HepG2 (cell line): Measurements from ENCODE around the gene CASP3. TPM values are rescaled to one million over a fixed set of nuclear protein-coding genes. Genes with fewer than 3 reads are reported as not detected.
"Not testable (repeated sequence)": the region's sequence is repeated elsewhere in the genome, so short reads cannot be mapped to it uniquely, and the experiment has no call there.

ENCODE experiments used
- ATAC-seq: fragments of 200-7000 bp; cut with Tn5 transposase; 3 replicates; pipeline ENCODE4 v1.9.1; 2020; ENCODE audit warnings: mild to moderate bottlenecking, moderate library complexity
- BruUV-seq: library from RNA; stranded (reverse); fragments of 400-500 nt; replicated peaks from 2 replicates; lab custom pipeline; 2021; lab: Mats Ljungman, UMichigan
- CTCF ChIA-PET: fragments of 300-600 bp; formaldehyde crosslinking; extraction: SDS; loops from one replicate; lab custom pipeline; 2021; ENCODE audit warnings: low total read pairs, inconsistent platforms, low intra/inter-chr PET ratio; lab: Yijun Ruan, JAX
- POLR2A ChIA-PET: fragments of 350-600 bp; sonication (Branson Sonifier 250); formaldehyde crosslinking; loops from one replicate; lab custom pipeline; 2020; ENCODE audit warnings: antibody characterized with exemption, inconsistent platforms; lab: Yijun Ruan, JAX
- DNase-seq: peaks from one replicate; pipeline ENCODE4 v3.0.0-alpha.2; 2015; ENCODE audit warnings: low spot score
- FAIRE-seq: peaks from 3 replicates; lab custom pipeline; 2011; peaks lifted over from hg19 to GRCh38; lab: Jason Lieb, UNC
- H2AFZ ChIP-seq: one replicate; pipeline ENCODE4 v1.6.1; 2011; ENCODE audit warnings: low read length, inconsistent platforms
- H3K27ac ChIP-seq: fragments of 300-600 bp; 3 replicates; pipeline ENCODE4 v1.8.0; 2011; ENCODE audit warnings: mixed run types, mild to moderate bottlenecking, mixed read lengths, low read length, inconsistent platforms; ENCODE audit not compliant: insufficient read depth; ENCODE audit errors: extremely low read length
- H3K27me3 ChIP-seq, 2 experiments: fragments of 200-600 bp in 1 of 2; 2 replicates in 1 of 2; 3 replicates in 1 of 2; pipeline versions ENCODE4 v1.6.0 to v1.8.0; 2011; ENCODE audit warnings: low read length in 2 of 2, mild to moderate bottlenecking in 2 of 2, moderate library complexity in 2 of 2, inconsistent platforms in 1 of 2; ENCODE audit not compliant: insufficient read depth in 2 of 2, control insufficient read depth in 1 of 2
- H3K36me3 ChIP-seq, 2 experiments: fragments of 200-600 bp in 1 of 2; replicated peaks in 1 of 2; 2 replicates in 1 of 2; 3 replicates in 1 of 2; pipeline versions ENCODE4 v1.5.1 to v1.8.0; 2011; ENCODE audit warnings: low read length in 2 of 2, inconsistent platforms in 1 of 2; ENCODE audit not compliant: insufficient read depth in 2 of 2, control insufficient read depth in 1 of 2
- H3K4me1 ChIP-seq: 2 replicates; pipeline ENCODE4 v1.5.1; 2012; ENCODE audit warnings: low read length, inconsistent platforms; ENCODE audit not compliant: insufficient read depth
- H3K4me2 ChIP-seq: 2 replicates; pipeline ENCODE4 v1.6.0; 2011; ENCODE audit warnings: low read depth, low read length, inconsistent platforms
- H3K4me3 ChIP-seq, 3 experiments: fragments of 200-600 bp in 1 of 3; sonication (generic), shearing (Covaris generic) in 1 of 3; replicated peaks in 1 of 3; 2 replicates each; pipeline ENCODE4 v1.5.1; 2011 to 2016; ENCODE audit warnings: low read length in 3 of 3, inconsistent platforms in 2 of 3, low read depth in 2 of 3, mild to moderate bottlenecking in 2 of 3, control low read depth in 1 of 3, mixed read lengths in 1 of 3; ENCODE audit not compliant: insufficient read depth in 1 of 3
- H3K79me2 ChIP-seq: one replicate; pipeline ENCODE4 v1.6.1; 2011; ENCODE audit warnings: low read length, inconsistent platforms; ENCODE audit not compliant: insufficient read depth
- H3K9ac ChIP-seq: 2 replicates; pipeline ENCODE4 v1.6.0; 2011; ENCODE audit warnings: mild to moderate bottlenecking, low read depth, low read length, inconsistent platforms; ENCODE audit not compliant: insufficient read depth
- H3K9me3 ChIP-seq: 2 replicates; pipeline ENCODE4 v1.5.1; 2012; ENCODE audit warnings: mild to moderate bottlenecking, low read length
- H4K20me1 ChIP-seq: 2 replicates; pipeline ENCODE4 v1.6.0; 2011; ENCODE audit warnings: inconsistent platforms, mild to moderate bottlenecking, low read length, moderate library complexity; ENCODE audit not compliant: insufficient read depth
- GATAD2A ChIP-seq: IDR thresholded peaks from 2 replicates; pipeline ENCODE4 v1.6.1; 2016
- MTF2 ChIP-seq: sonication (generic); formaldehyde crosslinking; IDR thresholded peaks from 2 replicates; pipeline ENCODE4 v1.5.0; 2020; ENCODE audit warnings: missing genetic modification reagents, borderline replicate concordance
- NFRKB ChIP-seq: fragments of 450-650 bp; IDR thresholded peaks from 2 replicates; pipeline ENCODE4 v1.6.1; 2017
- NRL ChIP-seq: sonication (generic); formaldehyde crosslinking; IDR thresholded peaks from 2 replicates; pipeline ENCODE4 v1.5.0; 2020; ENCODE audit warnings: missing genetic modification reagents, mild to moderate bottlenecking, moderate library complexity, borderline replicate concordance
- ZMYM3 ChIP-seq: sonication (generic); formaldehyde crosslinking; IDR thresholded peaks from 2 replicates; pipeline ENCODE4 v1.5.1; 2020; ENCODE audit warnings: mild to moderate bottlenecking, missing genetic modification reagents
- WGBS: methylation state at CpG from one replicate; pipeline ENCODE4 v1.1.6; 2017; ENCODE audit warnings: low lambda C conversion rate; 5-methylcytosine and 5-hydroxymethylcytosine counted together
- in situ Hi-C: cut with HindIII; loops from 2 replicates; pipeline ENCODE4 v1.10.0; 2017; ENCODE audit warnings: low pct_unique_long_range_greater_than_20kb; ENCODE audit not compliant: extremely low pct_ligation_motif_present
- intact Hi-C: fragments of 100-400 bp; cut with micrococcal nuclease; formaldehyde crosslinking; loops from one replicate; pipeline ENCODE4 v1.10.0; 2022; ENCODE audit not compliant: unreplicated experiment
- polyA plus RNA-seq, 8 experiments: library from polyadenylated mRNA; depleted of rRNA in 3 of 8; stranded (reverse) in 7 of 8; unstranded in 1 of 8; fragments of >200 nt; fragmentation: Illumina TruSeq in 4 of 8; extraction: Trizol in 4 of 8; gene quantifications; 2 replicates each; pipeline versions ENCODE4 v1.2.1 to v1.2.3, GENCODE V29; 2011 to 2016; ENCODE audit warnings: low read depth in 4 of 8, missing spikeins in 1 of 8, mixed read lengths in 1 of 8; ENCODE audit not compliant: insufficient read depth in 1 of 8
- total RNA-seq, 5 experiments: library from RNA; depleted of rRNA; stranded (reverse); fragments of >200 nt; fragmentation: Illumina TruSeq; extraction: Trizol; gene quantifications; 2 replicates each; pipeline ENCODE4 v1.2.3, GENCODE V29; 2016; ENCODE audit warnings: low read depth in 1 of 5
- TF ChIP-seq, protein P1 (sequence below): IDR thresholded peaks from 2 replicates; pipeline ENCODE4 v1.4.0; 2020; ENCODE audit warnings: mild to moderate bottlenecking, missing genetic modification reagents
- TF ChIP-seq, protein P2 (sequence below): sonication (generic); formaldehyde crosslinking; IDR thresholded peaks from 2 replicates; pipeline ENCODE4 v1.4.0; 2020; ENCODE audit warnings: mild to moderate bottlenecking, low read depth, missing genetic modification reagents

Gene CASP3
- total and polyA plus RNA-seq, 2 of the 13 experiments (the other 11 are each of a cell fraction or from before 2014, with no cell fraction given), result 26.0 to 77.8 TPM

DNA sequence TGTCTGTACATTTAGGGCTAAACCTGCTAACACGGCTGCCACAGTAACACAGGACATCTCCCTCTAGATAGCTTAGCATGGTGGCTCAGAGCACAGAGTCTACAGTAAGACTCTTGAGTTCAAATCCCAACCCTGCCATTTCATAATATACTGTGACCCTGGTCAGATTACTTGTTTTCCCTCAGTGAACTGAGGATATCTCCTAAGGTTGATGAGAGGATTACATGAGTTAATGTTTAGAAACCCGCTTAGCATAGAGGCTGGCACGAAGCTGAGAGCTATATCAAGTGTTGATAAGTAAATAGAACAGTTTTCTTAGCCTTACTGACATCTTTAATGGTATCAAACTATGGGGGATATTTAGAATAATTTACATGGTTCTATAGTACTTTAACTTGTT is 37.2 kb downstream of the CASP3 start (continued):
- TF ChIP-seq MTF2 (CRISPR knock-in tag) (no peak), GATAD2A (CRISPR knock-in tag) (peak; percentile 58; the same call in 1 of the 2 replicates), NRL (CRISPR knock-in tag) (no peak), NFRKB (no peak)
- TF ChIP-seq, protein P1, sequence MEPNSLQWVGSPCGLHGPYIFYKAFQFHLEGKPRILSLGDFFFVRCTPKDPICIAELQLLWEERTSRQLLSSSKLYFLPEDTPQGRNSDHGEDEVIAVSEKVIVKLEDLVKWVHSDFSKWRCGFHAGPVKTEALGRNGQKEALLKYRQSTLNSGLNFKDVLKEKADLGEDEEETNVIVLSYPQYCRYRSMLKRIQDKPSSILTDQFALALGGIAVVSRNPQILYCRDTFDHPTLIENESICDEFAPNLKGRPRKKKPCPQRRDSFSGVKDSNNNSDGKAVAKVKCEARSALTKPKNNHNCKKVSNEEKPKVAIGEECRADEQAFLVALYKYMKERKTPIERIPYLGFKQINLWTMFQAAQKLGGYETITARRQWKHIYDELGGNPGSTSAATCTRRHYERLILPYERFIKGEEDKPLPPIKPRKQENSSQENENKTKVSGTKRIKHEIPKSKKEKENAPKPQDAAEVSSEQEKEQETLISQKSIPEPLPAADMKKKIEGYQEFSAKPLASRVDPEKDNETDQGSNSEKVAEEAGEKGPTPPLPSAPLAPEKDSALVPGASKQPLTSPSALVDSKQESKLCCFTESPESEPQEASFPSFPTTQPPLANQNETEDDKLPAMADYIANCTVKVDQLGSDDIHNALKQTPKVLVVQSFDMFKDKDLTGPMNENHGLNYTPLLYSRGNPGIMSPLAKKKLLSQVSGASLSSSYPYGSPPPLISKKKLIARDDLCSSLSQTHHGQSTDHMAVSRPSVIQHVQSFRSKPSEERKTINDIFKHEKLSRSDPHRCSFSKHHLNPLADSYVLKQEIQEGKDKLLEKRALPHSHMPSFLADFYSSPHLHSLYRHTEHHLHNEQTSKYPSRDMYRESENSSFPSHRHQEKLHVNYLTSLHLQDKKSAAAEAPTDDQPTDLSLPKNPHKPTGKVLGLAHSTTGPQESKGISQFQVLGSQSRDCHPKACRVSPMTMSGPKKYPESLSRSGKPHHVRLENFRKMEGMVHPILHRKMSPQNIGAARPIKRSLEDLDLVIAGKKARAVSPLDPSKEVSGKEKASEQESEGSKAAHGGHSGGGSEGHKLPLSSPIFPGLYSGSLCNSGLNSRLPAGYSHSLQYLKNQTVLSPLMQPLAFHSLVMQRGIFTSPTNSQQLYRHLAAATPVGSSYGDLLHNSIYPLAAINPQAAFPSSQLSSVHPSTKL (CRISPR knock-in tag), result 0 out of 2 replicates have a peak, but pooled peaks have one; percentile 16
- TF ChIP-seq, protein P2, sequence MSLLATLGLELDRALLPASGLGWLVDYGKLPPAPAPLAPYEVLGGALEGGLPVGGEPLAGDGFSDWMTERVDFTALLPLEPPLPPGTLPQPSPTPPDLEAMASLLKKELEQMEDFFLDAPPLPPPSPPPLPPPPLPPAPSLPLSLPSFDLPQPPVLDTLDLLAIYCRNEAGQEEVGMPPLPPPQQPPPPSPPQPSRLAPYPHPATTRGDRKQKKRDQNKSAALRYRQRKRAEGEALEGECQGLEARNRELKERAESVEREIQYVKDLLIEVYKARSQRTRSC (CRISPR knock-in tag), result no peak

DNA sequence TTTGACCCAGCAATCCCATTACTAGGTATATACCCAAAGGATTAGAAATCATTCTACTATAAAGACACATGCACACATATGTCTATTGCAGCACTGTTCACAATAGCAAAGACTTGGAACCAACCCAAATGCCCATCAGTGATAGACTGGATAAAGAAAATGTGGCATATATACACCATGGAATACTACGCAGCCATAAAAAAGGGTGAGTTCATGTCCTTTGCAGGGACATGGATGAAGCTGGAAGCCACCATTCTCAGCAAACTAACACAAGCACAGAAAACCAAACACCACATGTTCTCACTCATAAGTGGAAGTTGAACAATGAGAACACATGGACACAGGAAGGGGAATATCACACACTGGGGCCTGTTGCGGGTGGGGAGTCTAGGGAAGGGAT is 41.8 kb downstream of the CASP3 start:
- FAIRE-seq, H3K79me2 ChIP-seq, ATAC-seq, H3K9ac ChIP-seq, H2AFZ ChIP-seq, DNase-seq, intact Hi-C loops, CTCF ChIA-PET, in situ Hi-C loops, H3K36me3 ChIP-seq, H3K4me3 ChIP-seq, POLR2A ChIA-PET, H3K27me3 ChIP-seq, H4K20me1 ChIP-seq, BruUV-seq, H3K27ac ChIP-seq, H3K4me2 ChIP-seq, H3K9me3 ChIP-seq: not testable (repeated sequence)
- WGBS, result 97% methylated on average over 2 of the region's 2 CpGs
- H3K4me1 ChIP-seq, result peaks cover 51% of the 10 kb centered on the region
- TF ChIP-seq ZMYM3 (CRISPR knock-in tag), result 0 out of 2 replicates have a peak, but pooled peaks have one; percentile 23
